Keratinocyte (primary cell): ENCODE measurements around the gene TNRC6A. TPM values are rescaled to one million over a fixed set of nuclear protein-coding genes. Genes with fewer than 3 reads are reported as not detected.

Experiments used
- DNase-seq: peaks from one replicate; pipeline ENCODE4 v3.0.0-alpha.2; 2011; ENCODE audit warnings: low read depth, missing footprints, low spot score
- FAIRE-seq: peaks from 2 replicates; lab custom pipeline; 2011; peaks lifted over from hg19 to GRCh38; lab: Jason Lieb, UNC
- H2AFZ ChIP-seq: 2 replicates; pipeline ENCODE4 v1.6.0; 2012; ENCODE audit warnings: low read length, control low read depth, inconsistent platforms; ENCODE audit not compliant: control insufficient read depth
- H3K27ac ChIP-seq: 2 replicates; pipeline ENCODE4 v1.5.1; 2011; ENCODE audit warnings: low read length; ENCODE audit not compliant: control insufficient read depth, insufficient read depth
- H3K27me3 ChIP-seq: 3 replicates; pipeline ENCODE4 v1.6.0; 2011; ENCODE audit warnings: low read length; ENCODE audit not compliant: control insufficient read depth, insufficient read depth; ENCODE audit errors: extremely low read depth
- H3K36me3 ChIP-seq, 2 experiments: 2 replicates in 1 of 2; 3 replicates in 1 of 2; pipeline ENCODE4 v1.5.1; 2011; ENCODE audit warnings: low read length in 2 of 2, mild to moderate bottlenecking in 1 of 2; ENCODE audit not compliant: control insufficient read depth in 2 of 2, insufficient read depth in 2 of 2; ENCODE audit errors: extremely low read depth in 1 of 2
- H3K4me1 ChIP-seq: 3 replicates; pipeline ENCODE4 v1.5.1; 2011; ENCODE audit warnings: low read length; ENCODE audit not compliant: control insufficient read depth, insufficient read depth; ENCODE audit errors: extremely low read depth
- H3K4me2 ChIP-seq: 3 replicates; pipeline ENCODE4 v1.6.0; 2011; ENCODE audit warnings: low read depth, low read length; ENCODE audit not compliant: control insufficient read depth, insufficient read depth; ENCODE audit errors: extremely low read depth
- H3K4me3 ChIP-seq, 3 experiments: fragments of 200-600 bp in 1 of 3; sonication (generic) in 1 of 3; 2 replicates in 2 of 3; 3 replicates in 1 of 3; pipeline ENCODE4 v1.5.1; 2011 to 2016; ENCODE audit warnings: low read length in 3 of 3, mild to moderate bottlenecking in 3 of 3, control low read depth in 2 of 3, inconsistent platforms in 1 of 3, low read depth in 1 of 3, mixed read lengths in 1 of 3, mixed run types in 1 of 3, moderate library complexity in 1 of 3; ENCODE audit not compliant: control insufficient read depth in 2 of 3, insufficient read depth in 2 of 3; ENCODE audit errors: extremely low read depth in 1 of 3
- H3K79me2 ChIP-seq: 2 replicates; pipeline ENCODE4 v1.6.0; 2012; ENCODE audit warnings: low read length; ENCODE audit not compliant: control insufficient read depth, insufficient read depth
- H3K9ac ChIP-seq: 3 replicates; pipeline ENCODE4 v1.6.0; 2011; ENCODE audit warnings: low read length; ENCODE audit not compliant: control insufficient read depth, insufficient read depth; ENCODE audit errors: extremely low read depth
- H3K9me1 ChIP-seq: 3 replicates; pipeline ENCODE4 v1.6.0; 2011; ENCODE audit warnings: low read length; ENCODE audit not compliant: control insufficient read depth, insufficient read depth; ENCODE audit errors: extremely low read depth
- H3K9me3 ChIP-seq: 2 replicates; pipeline ENCODE4 v1.5.1; 2012; ENCODE audit warnings: low read depth, low read length; ENCODE audit not compliant: control insufficient read depth
- H4K20me1 ChIP-seq: 3 replicates; pipeline ENCODE4 v1.6.0; 2011; ENCODE audit warnings: low read length; ENCODE audit not compliant: control insufficient read depth, insufficient read depth; ENCODE audit errors: extremely low read depth
- CTCF ChIP-seq, 3 experiments: IDR thresholded peaks in 1 of 3; conservative IDR thresholded peaks in 1 of 3; optimal IDR thresholded peaks in 1 of 3; 2 replicates in 2 of 3; 3 replicates in 1 of 3; pipeline versions ENCODE3 to v1.5.1; 2011; ENCODE audit warnings: low read length in 3 of 3, mild to moderate bottlenecking in 3 of 3, moderate library complexity in 2 of 3, control low read depth in 1 of 3, inconsistent platforms in 1 of 3; ENCODE audit not compliant: insufficient read depth in 2 of 3; ENCODE audit errors: extremely low read depth in 1 of 3
- EZH2 ChIP-seq: IDR thresholded peaks from one replicate; pipeline ENCODE4 v1.6.1; 2012; ENCODE audit warnings: inconsistent platforms, mild to moderate bottlenecking, low read length, moderate library complexity
- dilution Hi-C: fragments of 300-500 bp; cut with MboI; formaldehyde crosslinking; loops from one replicate; pipeline ENCODE4 v1.7.0; 2020; ENCODE audit warnings: low sequenced_read_pairs; ENCODE audit not compliant: extremely low pct_ligation_motif_present
- polyA plus RNA-seq, 5 experiments: library from polyadenylated mRNA; depleted of rRNA in 3 of 5; stranded (reverse) in 3 of 5; stranded (forward) in 1 of 5; unstranded in 1 of 5; fragments of >200 nt; gene quantifications; 1 replicate in 1 of 5; 2 replicates in 3 of 5; 3 replicates in 1 of 5; pipeline versions ENCODE4 v1.2.1 to v1.2.3, GENCODE V29; 2011 to 2012; ENCODE audit warnings: missing spikeins in 2 of 5, low read depth in 1 of 5, low replicate concordance in 1 of 5

Gene TNRC6A
- polyA plus RNA-seq, 1 donor (not counting 4 experiments of a cell fraction or from before 2014, with no cell fraction given), result 23.3 TPM

DNA sequence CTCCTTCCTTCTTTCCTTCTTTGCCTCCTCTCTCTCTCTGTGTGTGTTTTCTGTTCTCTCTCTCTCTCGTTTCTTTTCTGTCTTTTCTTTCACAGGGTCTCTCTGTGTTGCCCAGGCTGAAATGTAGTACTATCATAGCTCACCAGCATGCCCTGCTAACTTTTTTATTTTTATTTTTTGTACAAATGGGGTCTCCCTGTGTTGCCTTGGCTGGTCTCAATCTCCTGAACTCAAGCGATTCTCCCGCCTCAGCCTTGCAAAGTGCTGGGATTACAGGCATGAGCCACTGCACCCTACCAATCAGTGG, 117.9 kb downstream of the TNRC6A start:
- Histone ChIP-seq H3K79me2 (no peaks in the 10 kb centered on the region), H3K9me3 (no peaks in the 10 kb centered on the region), H3K4me2 (no peak overlapping the region), H3K27ac (no peak overlapping the region), H3K4me3 (no peak overlapping the region), H3K36me3 (no peaks in the 10 kb centered on the region), H3K9ac (no peak overlapping the region), H3K27me3 (no peaks in the 10 kb centered on the region), H2AFZ (no peak overlapping the region), H4K20me1 (no peaks in the 10 kb centered on the region), H3K9me1 (no peaks in the 10 kb centered on the region), H3K4me1 (peaks cover 33% of the 10 kb centered on the region)
- FAIRE-seq (no peak), DNase-seq (no peak)
- TF ChIP-seq EZH2 (no peak), CTCF (optimal IDR thresholded peaks at IDR 0.05 in 1 of 3, IDR thresholded peaks at IDR 0.05 in 1 of 3, conservative IDR thresholded peaks at IDR 0.05 in 1 of 3; ENCODE audit: extremely low read depth in 1 of 3, insufficient read depth in 2 of 3, low read length in 3 of 3) (no peak)
- dilution Hi-C loops, result no loop called here

DNA sequence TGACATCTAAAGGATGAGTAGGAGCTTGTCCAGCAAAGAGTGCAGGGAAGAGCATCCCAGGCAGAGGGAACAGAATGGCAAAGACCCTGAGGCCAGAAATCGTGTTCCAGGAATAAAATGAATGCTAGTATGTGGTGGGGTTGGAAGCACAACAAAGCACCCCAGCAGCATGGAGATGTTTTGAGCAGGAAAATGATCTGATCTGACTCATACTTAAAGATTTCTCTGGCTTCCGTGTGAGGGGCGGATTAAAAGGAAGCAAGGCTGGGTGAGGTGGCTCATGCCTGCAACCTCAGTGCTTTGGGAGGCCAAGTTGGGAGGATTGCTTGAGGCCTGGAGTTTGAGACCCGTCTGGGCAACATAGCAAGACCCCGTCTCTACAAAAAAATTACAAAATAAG, 118.6 kb downstream of the TNRC6A start:
- no peaks in the 10 kb centered on the region for H3K27me3 ChIP-seq
- no peak overlapping the region for H2AFZ ChIP-seq
- H3K4me1 ChIP-seq, result peaks cover 34% of the 10 kb centered on the region
- TF ChIP-seq EZH2 (no peak), CTCF (optimal IDR thresholded peaks at IDR 0.05 in 1 of 3, IDR thresholded peaks at IDR 0.05 in 1 of 3, conservative IDR thresholded peaks at IDR 0.05 in 1 of 3; ENCODE audit: extremely low read depth in 1 of 3, insufficient read depth in 2 of 3, low read length in 3 of 3) (no peak)
- H3K4me2 ChIP-seq, result no peak overlapping the region
- no peak overlapping the region for H3K9ac ChIP-seq
- dilution Hi-C loops, result no loop called here
- no peaks in the 10 kb centered on the region for H4K20me1 ChIP-seq
- no peaks in the 10 kb centered on the region for H3K9me1 ChIP-seq
- DNase-seq, result no peak
- no peaks in the 10 kb centered on the region for H3K79me2 ChIP-seq
- H3K27ac ChIP-seq, result no peak overlapping the region
- no peaks in the 10 kb centered on the region for H3K36me3 ChIP-seq
- no peak overlapping the region for H3K4me3 ChIP-seq
- peak; percentile 71 for FAIRE-seq
- H3K9me3 ChIP-seq, result no peaks in the 10 kb centered on the region
